Endodermal cell (in vitro differentiated cells): Measurements from ENCODE around the gene BICDL1. TPM values are rescaled to one million over a fixed set of nuclear protein-coding genes. Genes with fewer than 3 reads are reported as not detected.

Experiments
- DNase-seq: peaks from one replicate; pipeline ENCODE4 v3.0.0-alpha.2; 2017
- H3K27ac ChIP-seq: 2 replicates; pipeline ENCODE4 v1.5.1; 2013; ENCODE audit warnings: mild to moderate bottlenecking, low read depth, low read length, moderate library complexity
- H3K27me3 ChIP-seq: 2 replicates; pipeline ENCODE4 v1.6.1; 2013; ENCODE audit warnings: mild to moderate bottlenecking, low read length, moderate library complexity; ENCODE audit not compliant: insufficient read depth, control insufficient read depth, poor library complexity, severe bottlenecking
- H3K36me3 ChIP-seq: 2 replicates; pipeline ENCODE4 v1.7.0; 2013; ENCODE audit warnings: mild to moderate bottlenecking, low read length, moderate library complexity; ENCODE audit not compliant: control insufficient read depth, insufficient read depth
- H3K4me1 ChIP-seq: one replicate; pipeline ENCODE4 v1.7.0; 2013; ENCODE audit warnings: low read length; ENCODE audit not compliant: control insufficient read depth, insufficient read depth
- H3K4me3 ChIP-seq: 2 replicates; pipeline ENCODE4 v1.5.1; 2013; ENCODE audit warnings: mild to moderate bottlenecking, low read length, moderate library complexity
- H3K9ac ChIP-seq: 2 replicates; pipeline ENCODE4 v1.6.1; 2013; ENCODE audit warnings: mild to moderate bottlenecking, low read length, moderate library complexity; ENCODE audit not compliant: poor library complexity, severe bottlenecking; ENCODE audit errors: extremely low read depth
- H3K9me3 ChIP-seq: 2 replicates; pipeline ENCODE4 v1.6.1; 2013; ENCODE audit warnings: mild to moderate bottlenecking, low read length, moderate library complexity; ENCODE audit not compliant: control insufficient read depth
- H3K27ac Mint-ChIP-seq: 2 replicates; pipeline ENCODE4 v1.8.0; 2020; ENCODE audit warnings: mixed read lengths
- H3K27me3 Mint-ChIP-seq: 2 replicates; pipeline ENCODE4 v1.8.0; 2021; ENCODE audit warnings: mild to moderate bottlenecking, mixed read lengths; ENCODE audit not compliant: insufficient read depth
- H3K36me3 Mint-ChIP-seq: 2 replicates; pipeline ENCODE4 v1.8.0; 2020; ENCODE audit warnings: low read depth, mixed read lengths
- H3K4me1 Mint-ChIP-seq: 2 replicates; pipeline ENCODE4 v1.8.0; 2020; ENCODE audit warnings: mixed read lengths
- H3K4me3 Mint-ChIP-seq: 2 replicates; pipeline ENCODE4 v1.8.0; 2020; ENCODE audit warnings: mild to moderate bottlenecking, moderate library complexity, mixed read lengths
- H3K9me3 Mint-ChIP-seq: 2 replicates; pipeline ENCODE4 v1.8.0; 2020; ENCODE audit warnings: mild to moderate bottlenecking, mixed read lengths
- CTCF ChIP-seq: fragments of 200-600 bp; sonication (generic); conservative IDR thresholded peaks from 2 replicates; pipeline ENCODE4 v1.5.0; 2021; ENCODE audit warnings: antibody characterized with exemption, mild to moderate bottlenecking
- WGBS, 2 experiments: methylation state at CpG; one replicate each; pipeline versions ENCODE4 v1.1.5 to v1.1.7; 2013; ENCODE audit warnings: missing lambda C conversion rate in 2 of 2, mixed read lengths in 1 of 2; ENCODE audit not compliant: insufficient coverage in 1 of 2, insufficient read length in 1 of 2; 5-methylcytosine and 5-hydroxymethylcytosine counted together
- total RNA-seq, 2 donors: library from RNA; stranded (reverse); fragmentation: NEBNext Ultra II Directional in 1 of 2; extraction: Animal tissue kit (Norgen Biotek cat#: 25700) in 1 of 2; gene quantifications; 2 replicates in 1 of 2; 3 replicates in 1 of 2; pipeline ENCODE4 v1.2.1, GENCODE V29; 2021

BICDL1 gene
- total RNA-seq, 2 donors from 2014 or later: 14.5 to 22.3 TPM

GRCh38 chr12:119992129-119992705 is 3.2 kb downstream of the BICDL1 start:
- H3K36me3 ChIP-seq: peaks cover 1% of the 10 kb centered on the region
- H3K27ac Mint-ChIP-seq: no peak overlapping the region
- H3K27ac ChIP-seq: no peak overlapping the region
- DNase-seq: no peak
- peaks cover 10% of the 10 kb centered on the region for H3K4me1 ChIP-seq
- H3K27me3 Mint-ChIP-seq: peaks cover 17% of the 10 kb centered on the region
- H3K36me3 Mint-ChIP-seq: peaks cover 10% of the 10 kb centered on the region
- no peaks in the 10 kb centered on the region for H3K9me3 Mint-ChIP-seq
- peaks cover 12% of the 10 kb centered on the region for H3K4me1 Mint-ChIP-seq
- no peaks in the 10 kb centered on the region for H3K9me3 ChIP-seq
- no peak overlapping the region for H3K4me3 Mint-ChIP-seq
- H3K27me3 ChIP-seq: peaks cover 31% of the 10 kb centered on the region
- no peak overlapping the region for H3K4me3 ChIP-seq
- WGBS, 2 experiments: 89 to 94% methylated on average over 4 to 5 of the region's 5 CpGs
- H3K9ac ChIP-seq: no peak overlapping the region
- no peak for TF ChIP-seq CTCF

GRCh38 chr12:119994892-119995658 is 6.0 kb downstream of the BICDL1 start:
- H3K36me3 Mint-ChIP-seq: peaks cover 16% of the 10 kb centered on the region
- peak; percentile 19 for TF ChIP-seq CTCF
- Histone ChIP-seq H3K9me3 (no peaks in the 10 kb centered on the region), H3K36me3 (peaks cover 6% of the 10 kb centered on the region), H3K4me1 (peaks cover 10% of the 10 kb centered on the region), H3K27me3 (peaks cover 23% of the 10 kb centered on the region), H3K27ac (no peak overlapping the region), H3K9ac (no peak overlapping the region), H3K4me3 (no peak overlapping the region)
- WGBS, 2 experiments: 65 to 77% methylated on average over 2 to 3 of the region's 3 CpGs
- peaks cover 4% of the 10 kb centered on the region for H3K27me3 Mint-ChIP-seq
- peaks cover 11% of the 10 kb centered on the region for H3K4me1 Mint-ChIP-seq
- no peak overlapping the region for H3K4me3 Mint-ChIP-seq
- DNase-seq: no peak
- H3K27ac Mint-ChIP-seq: no peak overlapping the region
- no peaks in the 10 kb centered on the region for H3K9me3 Mint-ChIP-seq

- Histone ChIP-seq H3K27ac (no peak overlapping the region), H3K9me3 (no peaks in the 10 kb centered on the region), H3K4me3 (no peak overlapping the region), H3K27me3 (peaks cover 10% of the 10 kb centered on the region), H3K36me3 (peaks cover 15% of the 10 kb centered on the region), H3K9ac (no peak overlapping the region), H3K4me1 (no peaks in the 10 kb centered on the region)
- Mint-ChIP-seq H3K4me3 (no peak overlapping the region), H3K27me3 (no peaks in the 10 kb centered on the region), H3K27ac (no peak overlapping the region), H3K4me1 (no peaks in the 10 kb centered on the region), H3K36me3 (peaks cover 19% of the 10 kb centered on the region), H3K9me3 (no peaks in the 10 kb centered on the region)
- no peak for TF ChIP-seq CTCF
- DNase-seq: no peak
- 100% methylated on average over 1 of the region's 1 CpG; no CpG with 5 or more reads in 1 of the 2 experiments for WGBS, 2 experiments
Measured at GRCh38 chr12:119996417-119996816, 7.4 kb downstream of the BICDL1 start.
